Chondrocyte (in vitro differentiated cells): ENCODE measurements around the gene ATP13A3. TPM values are rescaled to one million over a fixed set of nuclear protein-coding genes. Genes with fewer than 3 reads are reported as not detected.

Experiments used
- DNase-seq: peaks from one replicate; pipeline ENCODE4 v3.0.0; 2021; ENCODE audit warnings: mixed read lengths, low spot score
- H3K27ac Mint-ChIP-seq: one replicate; pipeline ENCODE4 v1.8.0; 2021; ENCODE audit warnings: mild to moderate bottlenecking, moderate library complexity, mixed read lengths; ENCODE audit not compliant: unreplicated experiment
- H3K27me3 Mint-ChIP-seq: 2 replicates; pipeline ENCODE4 v1.8.0; 2021; ENCODE audit warnings: low read depth, mixed read lengths
- H3K36me3 Mint-ChIP-seq: 2 replicates; pipeline ENCODE4 v1.8.0; 2021; ENCODE audit warnings: low read depth, mixed read lengths
- H3K4me1 Mint-ChIP-seq: 2 replicates; pipeline ENCODE4 v1.8.0; 2021; ENCODE audit warnings: low read depth, mild to moderate bottlenecking, mixed read lengths
- H3K4me3 Mint-ChIP-seq: one replicate; pipeline ENCODE4 v1.8.0; 2021; ENCODE audit warnings: mild to moderate bottlenecking, moderate library complexity, mixed read lengths; ENCODE audit not compliant: unreplicated experiment
- H3K9me3 Mint-ChIP-seq: 2 replicates; pipeline ENCODE4 v1.8.0; 2021; ENCODE audit warnings: low read depth, mixed read lengths
- CTCF ChIP-seq: fragments of 200-600 bp; sonication (generic); IDR thresholded peaks from 2 replicates; pipeline ENCODE4 v1.5.0; 2021; ENCODE audit warnings: antibody characterized with exemption, mild to moderate bottlenecking, moderate library complexity
- total RNA-seq: library from RNA; stranded (reverse); gene quantifications from 3 replicates; pipeline ENCODE4 v1.2.1, GENCODE V29; 2021

Gene ATP13A3
- total RNA-seq, 1 donor from 2014 or later = 87.7 TPM

- no peak for DNase-seq
- H3K27ac Mint-ChIP-seq = no peak overlapping the region
- no peaks in the 10 kb centered on the region for H3K36me3 Mint-ChIP-seq
- TF ChIP-seq CTCF = no peak
- H3K4me3 Mint-ChIP-seq = no peak overlapping the region
- peaks cover 32% of the 10 kb centered on the region for H3K27me3 Mint-ChIP-seq
- peaks cover 11% of the 10 kb centered on the region for H3K4me1 Mint-ChIP-seq
- H3K9me3 Mint-ChIP-seq = no peaks in the 10 kb centered on the region
These were observed 112.9 kb downstream of the ATP13A3 start for GRCh38 chr3:194373899-194374298.

GRCh38 chr3:194373028-194373427, 113.8 kb downstream of the ATP13A3 start:
- Mint-ChIP-seq H3K4me1 (peaks cover 17% of the 10 kb centered on the region), H3K27ac (no peak overlapping the region)
- TF ChIP-seq CTCF = no peak

GRCh38 chr3:194370753-194371152, 116.0 kb downstream of the ATP13A3 start:
- H3K27me3 Mint-ChIP-seq = peaks cover 32% of the 10 kb centered on the region
- H3K27ac Mint-ChIP-seq = no peak overlapping the region
- no peak for DNase-seq
- no peak overlapping the region for H3K4me3 Mint-ChIP-seq
- H3K4me1 Mint-ChIP-seq = peaks cover 19% of the 10 kb centered on the region
- TF ChIP-seq CTCF = no peak
- no peaks in the 10 kb centered on the region for H3K9me3 Mint-ChIP-seq
- no peaks in the 10 kb centered on the region for H3K36me3 Mint-ChIP-seq

More at GRCh38 chr3:194373028-194373427, 113.8 kb downstream of the ATP13A3 start:
- no peak overlapping the region for H3K4me3 Mint-ChIP-seq
- no peak for DNase-seq
- no peaks in the 10 kb centered on the region for H3K36me3 Mint-ChIP-seq
- H3K27me3 Mint-ChIP-seq = peaks cover 35% of the 10 kb centered on the region
- H3K9me3 Mint-ChIP-seq = no peaks in the 10 kb centered on the region

GRCh38 chr3:194369522-194370279, 117.1 kb downstream of the ATP13A3 start, which contains the start of gene LRRC15:
TSS of gene LRRC15 (minus strand) at chr3:194369743. CDS start at chr3:194361043, 8,700 bp downstream.
- peak; percentile 48 for TF ChIP-seq CTCF
- peak; percentile 93 for DNase-seq
- Mint-ChIP-seq H3K4me3 (no peak within 1 kb of the TSS), H3K4me1 (peaks cover 29% of the 10 kb centered on the region), H3K9me3 (no peaks in the 10 kb centered on the region), H3K27ac (no peak within 1 kb of the TSS), H3K36me3 (no peaks in the 10 kb centered on the region), H3K27me3 (peaks cover 25% of the 10 kb centered on the region)

- Mint-ChIP-seq H3K4me1 (peaks cover 37% of the 10 kb centered on the region), H3K9me3 (no peaks in the 10 kb centered on the region), H3K36me3 (no peaks in the 10 kb centered on the region), H3K4me3 (no peak overlapping the region), H3K27ac (no peak overlapping the region), H3K27me3 (peaks cover 21% of the 10 kb centered on the region)
- peak; percentile 38 for DNase-seq
- no peak for TF ChIP-seq CTCF
These were observed 117.9 kb downstream of the ATP13A3 start for GRCh38 chr3:194368918-194369317.
